Measurements from ENCODE around the gene TMEM63A.
A peak's percentile ranks its signal among the peaks of the same experiment; 100 is the strongest.

DNA sequence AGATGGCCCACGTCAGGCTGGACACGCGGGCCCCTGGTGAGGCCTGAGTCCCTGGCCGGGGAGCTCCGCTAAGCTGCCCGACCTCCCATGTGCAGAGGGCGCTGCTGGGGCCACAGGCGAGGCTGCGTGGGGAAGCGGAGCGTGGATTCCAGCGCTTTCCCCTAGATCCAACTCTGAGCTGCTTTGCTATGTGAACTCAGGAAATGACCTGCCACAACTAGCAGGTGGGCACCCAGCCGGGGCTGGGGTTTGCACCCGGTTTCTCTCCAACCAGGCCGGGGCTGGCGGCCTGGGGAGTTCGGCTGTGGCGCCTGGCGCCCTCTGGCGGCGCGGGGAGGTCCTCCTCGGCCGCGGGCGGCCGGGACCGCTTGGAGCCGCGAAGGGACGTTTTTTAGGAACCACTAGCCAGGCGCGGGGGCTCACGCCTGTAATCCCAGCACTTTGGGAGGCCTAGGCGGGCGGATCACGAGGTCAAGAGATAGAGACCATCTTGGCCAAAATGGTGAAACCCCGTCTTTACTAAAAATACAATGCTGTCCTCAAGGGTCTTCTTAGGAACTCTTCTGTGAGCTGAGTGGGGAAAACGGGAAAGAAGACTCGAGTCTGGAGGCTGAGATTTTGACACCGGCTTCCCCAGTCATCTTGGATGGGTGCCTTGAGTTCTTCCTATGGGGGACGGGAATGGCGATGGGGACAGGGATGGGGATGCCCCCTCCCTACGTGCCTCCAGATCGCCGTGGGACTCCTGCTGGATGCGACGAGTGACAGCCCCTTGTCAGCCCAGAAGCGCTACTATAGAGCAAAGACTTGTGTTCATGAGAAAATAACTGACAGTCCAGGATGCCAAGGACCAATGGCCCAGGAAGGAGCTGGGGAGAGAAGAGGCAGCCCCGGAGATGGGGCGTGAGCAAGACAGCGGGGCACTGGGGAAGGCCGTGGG lies 29.3 kb upstream of the TMEM63A start:
- TF ChIP-seq, protein P1, sequence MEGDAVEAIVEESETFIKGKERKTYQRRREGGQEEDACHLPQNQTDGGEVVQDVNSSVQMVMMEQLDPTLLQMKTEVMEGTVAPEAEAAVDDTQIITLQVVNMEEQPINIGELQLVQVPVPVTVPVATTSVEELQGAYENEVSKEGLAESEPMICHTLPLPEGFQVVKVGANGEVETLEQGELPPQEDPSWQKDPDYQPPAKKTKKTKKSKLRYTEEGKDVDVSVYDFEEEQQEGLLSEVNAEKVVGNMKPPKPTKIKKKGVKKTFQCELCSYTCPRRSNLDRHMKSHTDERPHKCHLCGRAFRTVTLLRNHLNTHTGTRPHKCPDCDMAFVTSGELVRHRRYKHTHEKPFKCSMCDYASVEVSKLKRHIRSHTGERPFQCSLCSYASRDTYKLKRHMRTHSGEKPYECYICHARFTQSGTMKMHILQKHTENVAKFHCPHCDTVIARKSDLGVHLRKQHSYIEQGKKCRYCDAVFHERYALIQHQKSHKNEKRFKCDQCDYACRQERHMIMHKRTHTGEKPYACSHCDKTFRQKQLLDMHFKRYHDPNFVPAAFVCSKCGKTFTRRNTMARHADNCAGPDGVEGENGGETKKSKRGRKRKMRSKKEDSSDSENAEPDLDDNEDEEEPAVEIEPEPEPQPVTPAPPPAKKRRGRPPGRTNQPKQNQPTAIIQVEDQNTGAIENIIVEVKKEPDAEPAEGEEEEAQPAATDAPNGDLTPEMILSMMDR (IDR thresholded peaks at IDR 0.05): peak; percentile 93
- TF ChIP-seq GTF2I (CRISPR knock-in tag; conservative IDR thresholded peaks at IDR 0.05) (no peak), TEAD1 (CRISPR knock-in tag; IDR thresholded peaks at IDR 0.05) (no peak), SMAD4 (CRISPR knock-in tag; IDR thresholded peaks at IDR 0.05) (no peak), SMAD3 (CRISPR knock-in tag; IDR thresholded peaks at IDR 0.05; ENCODE audit: borderline replicate concordance) (no peak), ZNF232 (CRISPR knock-in tag; IDR thresholded peaks at IDR 0.05) (no peak), ZNF138 (CRISPR knock-in tag; conservative IDR thresholded peaks at IDR 0.05) (0 out of 2 replicates have a peak, but pooled peaks have one; percentile 64), ESRRA (CRISPR knock-in tag; IDR thresholded peaks at IDR 0.05; ENCODE audit: borderline replicate concordance) (no peak)
- TF ChIP-seq, protein P2, sequence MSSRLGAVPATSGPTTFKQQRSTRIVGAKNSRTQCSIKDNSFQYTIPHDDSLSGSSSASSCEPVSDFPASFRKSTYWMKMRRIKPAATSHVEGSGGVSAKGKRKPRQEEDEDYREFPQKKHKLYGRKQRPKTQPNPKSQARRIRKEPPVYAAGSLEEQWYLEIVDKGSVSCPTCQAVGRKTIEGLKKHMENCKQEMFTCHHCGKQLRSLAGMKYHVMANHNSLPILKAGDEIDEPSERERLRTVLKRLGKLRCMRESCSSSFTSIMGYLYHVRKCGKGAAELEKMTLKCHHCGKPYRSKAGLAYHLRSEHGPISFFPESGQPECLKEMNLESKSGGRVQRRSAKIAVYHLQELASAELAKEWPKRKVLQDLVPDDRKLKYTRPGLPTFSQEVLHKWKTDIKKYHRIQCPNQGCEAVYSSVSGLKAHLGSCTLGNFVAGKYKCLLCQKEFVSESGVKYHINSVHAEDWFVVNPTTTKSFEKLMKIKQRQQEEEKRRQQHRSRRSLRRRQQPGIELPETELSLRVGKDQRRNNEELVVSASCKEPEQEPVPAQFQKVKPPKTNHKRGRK (CRISPR knock-in tag; IDR thresholded peaks at IDR 0.05; ENCODE audit: borderline replicate concordance): no peak
- TF ChIP-seq, protein P3, sequence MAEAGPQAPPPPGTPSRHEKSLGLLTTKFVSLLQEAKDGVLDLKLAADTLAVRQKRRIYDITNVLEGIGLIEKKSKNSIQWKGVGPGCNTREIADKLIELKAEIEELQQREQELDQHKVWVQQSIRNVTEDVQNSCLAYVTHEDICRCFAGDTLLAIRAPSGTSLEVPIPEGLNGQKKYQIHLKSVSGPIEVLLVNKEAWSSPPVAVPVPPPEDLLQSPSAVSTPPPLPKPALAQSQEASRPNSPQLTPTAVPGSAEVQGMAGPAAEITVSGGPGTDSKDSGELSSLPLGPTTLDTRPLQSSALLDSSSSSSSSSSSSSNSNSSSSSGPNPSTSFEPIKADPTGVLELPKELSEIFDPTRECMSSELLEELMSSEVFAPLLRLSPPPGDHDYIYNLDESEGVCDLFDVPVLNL (CRISPR knock-in tag; IDR thresholded peaks at IDR 0.05; ENCODE audit: borderline replicate concordance, low read depth): no peak
- TF ChIP-seq, protein P4, sequence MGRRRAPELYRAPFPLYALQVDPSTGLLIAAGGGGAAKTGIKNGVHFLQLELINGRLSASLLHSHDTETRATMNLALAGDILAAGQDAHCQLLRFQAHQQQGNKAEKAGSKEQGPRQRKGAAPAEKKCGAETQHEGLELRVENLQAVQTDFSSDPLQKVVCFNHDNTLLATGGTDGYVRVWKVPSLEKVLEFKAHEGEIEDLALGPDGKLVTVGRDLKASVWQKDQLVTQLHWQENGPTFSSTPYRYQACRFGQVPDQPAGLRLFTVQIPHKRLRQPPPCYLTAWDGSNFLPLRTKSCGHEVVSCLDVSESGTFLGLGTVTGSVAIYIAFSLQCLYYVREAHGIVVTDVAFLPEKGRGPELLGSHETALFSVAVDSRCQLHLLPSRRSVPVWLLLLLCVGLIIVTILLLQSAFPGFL (CRISPR knock-in tag; IDR thresholded peaks at IDR 0.05; ENCODE audit: borderline replicate concordance): no peak
- TF ChIP-seq, protein P5, sequence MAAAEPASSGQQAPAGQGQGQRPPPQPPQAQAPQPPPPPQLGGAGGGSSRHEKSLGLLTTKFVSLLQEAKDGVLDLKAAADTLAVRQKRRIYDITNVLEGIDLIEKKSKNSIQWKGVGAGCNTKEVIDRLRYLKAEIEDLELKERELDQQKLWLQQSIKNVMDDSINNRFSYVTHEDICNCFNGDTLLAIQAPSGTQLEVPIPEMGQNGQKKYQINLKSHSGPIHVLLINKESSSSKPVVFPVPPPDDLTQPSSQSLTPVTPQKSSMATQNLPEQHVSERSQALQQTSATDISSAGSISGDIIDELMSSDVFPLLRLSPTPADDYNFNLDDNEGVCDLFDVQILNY (CRISPR knock-in tag; IDR thresholded peaks at IDR 0.05): no peak
- TF ChIP-seq, protein P6, sequence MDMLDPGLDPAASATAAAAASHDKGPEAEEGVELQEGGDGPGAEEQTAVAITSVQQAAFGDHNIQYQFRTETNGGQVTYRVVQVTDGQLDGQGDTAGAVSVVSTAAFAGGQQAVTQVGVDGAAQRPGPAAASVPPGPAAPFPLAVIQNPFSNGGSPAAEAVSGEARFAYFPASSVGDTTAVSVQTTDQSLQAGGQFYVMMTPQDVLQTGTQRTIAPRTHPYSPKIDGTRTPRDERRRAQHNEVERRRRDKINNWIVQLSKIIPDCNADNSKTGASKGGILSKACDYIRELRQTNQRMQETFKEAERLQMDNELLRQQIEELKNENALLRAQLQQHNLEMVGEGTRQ (CRISPR knock-in tag; IDR thresholded peaks at IDR 0.05): peak; percentile 6; the same call in 1 of the 2 replicates
- TF ChIP-seq, protein P7, sequence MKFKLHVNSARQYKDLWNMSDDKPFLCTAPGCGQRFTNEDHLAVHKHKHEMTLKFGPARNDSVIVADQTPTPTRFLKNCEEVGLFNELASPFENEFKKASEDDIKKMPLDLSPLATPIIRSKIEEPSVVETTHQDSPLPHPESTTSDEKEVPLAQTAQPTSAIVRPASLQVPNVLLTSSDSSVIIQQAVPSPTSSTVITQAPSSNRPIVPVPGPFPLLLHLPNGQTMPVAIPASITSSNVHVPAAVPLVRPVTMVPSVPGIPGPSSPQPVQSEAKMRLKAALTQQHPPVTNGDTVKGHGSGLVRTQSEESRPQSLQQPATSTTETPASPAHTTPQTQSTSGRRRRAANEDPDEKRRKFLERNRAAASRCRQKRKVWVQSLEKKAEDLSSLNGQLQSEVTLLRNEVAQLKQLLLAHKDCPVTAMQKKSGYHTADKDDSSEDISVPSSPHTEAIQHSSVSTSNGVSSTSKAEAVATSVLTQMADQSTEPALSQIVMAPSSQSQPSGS (CRISPR knock-in tag; IDR thresholded peaks at IDR 0.05; ENCODE audit: borderline replicate concordance, low read depth): no peak
